OCI-LY7 (cell line): ENCODE measurements around the gene EML6.

Source experiments
- CTCF ChIP-seq: fragments of 200-600 bp; sonication (generic); conservative IDR thresholded peaks from 2 replicates; pipeline ENCODE4 v1.5.1; 2014; ENCODE audit warnings: mild to moderate bottlenecking, antibody characterized with exemption, low read length, moderate library complexity, mixed read lengths
- EZH2phosphoT487 ChIP-seq: fragments of 200-600 bp; sonication (generic); IDR thresholded peaks from 2 replicates; pipeline ENCODE4 v1.6.1; 2018; ENCODE audit warnings: low read depth, borderline replicate concordance, mild to moderate bottlenecking, mixed run types, antibody characterized with exemption, low read length, moderate library complexity, mixed read lengths

GRCh38 chr2:54726431-54726830, 3.0 kb downstream of the EML6 start:
- TF ChIP-seq CTCF (no peak), EZH2phosphoT487 (no peak)
